ENCODE measurements around the gene UBAC2.
"Not testable (repeated sequence)": the region's sequence is repeated elsewhere in the genome, so short reads cannot be mapped to it uniquely, and the experiment has no call there.

The UBAC2 gene

GRCh38 chr13:99249606-99250005 lies 49.0 kb downstream of the UBAC2 start:
- not testable (repeated sequence) for DNase-seq

GRCh38 chr13:99250982-99251825 lies 50.5 kb downstream of the UBAC2 start:
- DNase-seq: no peak

- DNase-seq: no peak
These were observed 51.3 kb downstream of the UBAC2 start for GRCh38 chr13:99251921-99252320.

- no peak for DNase-seq
These were observed 54.2 kb downstream of the UBAC2 start for GRCh38 chr13:99254830-99255229.

GRCh38 chr13:99255271-99255670 lies 54.6 kb downstream of the UBAC2 start:
- DNase-seq: no peak

- no peak for DNase-seq
These were observed 55.6 kb downstream of the UBAC2 start for GRCh38 chr13:99256283-99256682.

GRCh38 chr13:99256709-99257108 lies 56.1 kb downstream of the UBAC2 start:
- DNase-seq: no peak

GRCh38 chr13:99257291-99257690 lies 56.6 kb downstream of the UBAC2 start:
- DNase-seq: no peak

GRCh38 chr13:99258210-99258860 lies 57.7 kb downstream of the UBAC2 start, which contains the start of gene GPR18:
Gene GPR18 (minus strand): TSS chr13:99258379. CDS start chr13:99255872, 2,507 bp downstream.
- no peak for DNase-seq

GRCh38 chr13:99258946-99259345 lies 58.3 kb downstream of the UBAC2 start:
- DNase-seq: no peak

- DNase-seq: no peak
These were observed 59.6 kb downstream of the UBAC2 start for GRCh38 chr13:99260216-99260615.

- no peak for DNase-seq
These were observed 60.4 kb downstream of the UBAC2 start for GRCh38 chr13:99261059-99261458.

- DNase-seq: no peak
These were observed 62.6 kb downstream of the UBAC2 start for GRCh38 chr13:99263126-99263785.

- no peak for DNase-seq
These were observed 63.4 kb downstream of the UBAC2 start for GRCh38 chr13:99264051-99264450.

GRCh38 chr13:99265162-99265800 lies 64.6 kb downstream of the UBAC2 start:
- no peak for DNase-seq

- peak in 1 of 2 donors; percentile 58 for DNase-seq
These were observed 65.3 kb downstream of the UBAC2 start for GRCh38 chr13:99265821-99266426.

GRCh38 chr13:99266827-99267226 lies 66.2 kb downstream of the UBAC2 start:
- DNase-seq: no peak

GRCh38 chr13:99267927-99268326 lies 67.3 kb downstream of the UBAC2 start:
- no peak for DNase-seq

- DNase-seq: no peak
These were observed 68.2 kb downstream of the UBAC2 start for GRCh38 chr13:99268822-99269221.

- DNase-seq: peak in 1 of 2 donors; percentile 83
These were observed 69.1 kb downstream of the UBAC2 start for GRCh38 chr13:99269627-99270241.

GRCh38 chr13:99270518-99270917 lies 69.9 kb downstream of the UBAC2 start:
- DNase-seq: no peak

GRCh38 chr13:99271249-99271648 lies 70.6 kb downstream of the UBAC2 start:
- no peak for DNase-seq
